Kidney (tissue), 11 donors: Measurements from ENCODE around the gene GTF2I. TPM values are rescaled to one million over a fixed set of nuclear protein-coding genes. Genes with fewer than 3 reads are reported as not detected.
"Not testable (repeated sequence)": the region's sequence is repeated elsewhere in the genome, so short reads cannot be mapped to it uniquely, and the experiment has no call there.

ENCODE experiments used
- DNase-seq, 5 donors: peaks; one replicate each; pipeline ENCODE4 v3.0.0-alpha.2; 2013 to 2020
- FAIRE-seq: peaks from 2 replicates; lab custom pipeline; 2012; peaks lifted over from hg19 to GRCh38; lab: Jason Lieb, UNC
- H3K27ac ChIP-seq, 2 donors: one replicate each; pipeline ENCODE4 v1.7.0; 2013; ENCODE audit warnings: low read depth in 2 of 2, low read length in 2 of 2, inconsistent platforms in 1 of 2
- H3K27me3 ChIP-seq: one replicate; pipeline ENCODE4 v1.7.1; 2013; ENCODE audit warnings: low read length, inconsistent platforms; ENCODE audit not compliant: control insufficient read depth, insufficient read depth
- H3K36me3 ChIP-seq, 3 donors: one replicate each; pipeline versions ENCODE4 v1.7.0 to v1.7.1; 2013; ENCODE audit warnings: low read length in 3 of 3, control low read depth in 1 of 3, inconsistent platforms in 1 of 3; ENCODE audit not compliant: insufficient read depth in 3 of 3, control insufficient read depth in 2 of 3
- H3K4me1 ChIP-seq, 3 donors: one replicate each; pipeline versions ENCODE4 v1.7.0 to v1.7.1; 2013; ENCODE audit warnings: low read length in 3 of 3, inconsistent platforms in 1 of 3, low read depth in 1 of 3; ENCODE audit not compliant: control insufficient read depth in 2 of 3, insufficient read depth in 2 of 3
- H3K4me3 ChIP-seq, 3 donors: one replicate each; pipeline versions ENCODE4 v1.7.0 to v1.8.1; 2013; ENCODE audit warnings: low read length in 3 of 3, control low read depth in 1 of 3, inconsistent platforms in 1 of 3
- H3K9ac ChIP-seq, 3 donors: one replicate each; pipeline versions ENCODE4 v1.7.0 to v1.7.1; 2013; ENCODE audit warnings: low read length in 3 of 3, control low read depth in 1 of 3, inconsistent platforms in 1 of 3
- H3K9me3 ChIP-seq, 3 donors: one replicate each; pipeline versions ENCODE4 v1.7.0 to v1.7.1; 2013; ENCODE audit warnings: low read length in 3 of 3, control low read depth in 1 of 3, inconsistent platforms in 1 of 3; ENCODE audit not compliant: control insufficient read depth in 2 of 3, insufficient read depth in 1 of 3
- intact Hi-C: fragments of 100-400 bp; cut with DNase I; formaldehyde crosslinking; loops from one replicate; pipeline ENCODE4 v1.11.1; 2022
- polyA plus RNA-seq: library from polyadenylated mRNA; stranded (reverse); fragments of 350-450 nt; fragmentation: Illumina TruSeq; extraction: RNeasy Lipid Tissue Mini Kit (QIAGEN cat#74804); gene quantifications from one replicate; pipeline ENCODE4 v1.2.3, GENCODE V29; 2014; ENCODE audit warnings: low read depth, low replicate concordance; ENCODE audit not compliant: insufficient read depth
- total RNA-seq: library from RNA; stranded (reverse); fragmentation: NEBNext Ultra II Directional; extraction: Animal tissue kit (Norgen Biotek cat#: 25700); gene quantifications from one replicate; pipeline ENCODE4 v1.2.1, GENCODE V29; 2021
- donor health status: control.
- donor health status: control.
- donor health status: DM: yes; HTN: yes; CAD: no.
- donor health status: Normal renal cell carcinoma (clear cell type).

GTF2I gene
- total and polyA plus RNA-seq, 2 donors from 2014 or later: 31.8 to 241 TPM

DNA sequence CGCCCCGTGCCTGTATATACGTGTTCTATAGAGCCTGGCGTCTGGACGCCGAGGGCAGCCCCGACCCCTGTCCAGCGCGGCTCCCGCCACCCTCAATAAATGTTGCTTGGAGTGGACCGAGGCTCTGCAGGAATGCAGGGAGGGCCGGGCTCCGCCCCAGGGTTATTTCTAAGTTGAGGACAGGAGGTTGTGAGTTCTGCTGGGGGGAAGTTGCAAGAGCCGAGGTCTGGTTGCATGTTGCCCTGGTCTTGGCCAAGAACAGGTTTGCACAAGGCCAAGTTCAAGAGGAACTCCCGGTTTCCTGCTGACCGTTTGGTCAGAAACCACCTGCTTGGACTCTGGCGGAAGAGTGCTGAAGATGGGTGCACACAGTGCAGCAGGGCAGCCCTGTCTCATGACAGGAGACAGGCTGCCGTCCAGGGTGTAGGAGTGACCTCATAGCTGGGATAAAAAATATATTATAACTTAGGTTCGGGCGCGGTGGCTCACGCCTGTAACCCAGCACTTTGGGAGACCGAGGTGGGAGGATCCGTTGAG, 131.8 kb downstream of the GTF2I start:
- DNase-seq, H3K9ac ChIP-seq, H3K4me1 ChIP-seq, H3K27me3 ChIP-seq, H3K9me3 ChIP-seq, FAIRE-seq, H3K4me3 ChIP-seq, H3K36me3 ChIP-seq, H3K27ac ChIP-seq, intact Hi-C loops: not testable (repeated sequence)

GRCh38 chr7:74797848-74798622, 140.5 kb downstream of the GTF2I start:
- H3K27ac ChIP-seq, H3K9me3 ChIP-seq, H3K9ac ChIP-seq, FAIRE-seq, H3K4me3 ChIP-seq, H3K36me3 ChIP-seq, H3K27me3 ChIP-seq, intact Hi-C loops, H3K4me1 ChIP-seq: not testable (repeated sequence)
- DNase-seq: peak in 1 of 5 donors; percentile 18

DNA sequence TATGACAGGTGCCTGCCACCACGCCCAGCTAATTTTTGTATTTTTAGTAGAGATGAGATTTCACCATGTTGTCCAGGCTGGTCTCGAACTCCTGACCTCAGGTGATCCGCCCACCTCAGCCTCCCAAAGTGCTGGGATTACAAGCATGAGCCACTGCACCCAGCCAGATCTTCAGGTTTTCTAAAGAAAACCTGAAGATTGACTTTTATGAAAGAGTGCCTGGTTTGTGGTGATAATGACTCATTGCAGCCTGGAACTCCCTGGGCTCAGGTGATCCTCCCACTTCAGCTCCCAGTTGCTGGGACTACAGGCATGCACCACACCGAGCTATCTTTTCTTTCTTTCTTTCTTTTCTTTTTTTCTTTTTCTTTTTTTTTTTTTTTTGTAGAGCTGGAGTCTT, 141.1 kb downstream of the GTF2I start:
- H3K9ac ChIP-seq, H3K9me3 ChIP-seq, H3K27me3 ChIP-seq, DNase-seq, FAIRE-seq, H3K4me1 ChIP-seq, H3K36me3 ChIP-seq, intact Hi-C loops, H3K27ac ChIP-seq, H3K4me3 ChIP-seq: not testable (repeated sequence)

Other genes starting within 250 kb of the GTF2I start
- 35.8 TPM for gene GTF2IRD1, start 203.8 kb upstream of the GTF2I start, total RNA-seq
- gene GTF2IRD1, start 203.8 kb upstream of the GTF2I start, polyA plus RNA-seq: 28.2 TPM
- 8.4 TPM for gene NCF1, start 116.3 kb downstream of the GTF2I start, total RNA-seq
- gene NCF1, start 116.3 kb downstream of the GTF2I start, polyA plus RNA-seq: 0.92 TPM
- gene GTF2IRD2, start 193.9 kb downstream of the GTF2I start, total RNA-seq: 32.4 TPM
- gene GTF2IRD2, start 193.9 kb downstream of the GTF2I start, polyA plus RNA-seq: 12.8 TPM